NCI-H128 (cell line): ENCODE data around the gene OVCH1.
"Not testable (repeated sequence)": the region's sequence is repeated elsewhere in the genome, so short reads cannot be mapped to it uniquely, and the experiment has no call there.

Experiments used
- DNase-seq: peaks from one replicate; lab custom pipeline; 2025; ENCODE audit not compliant: unreplicated experiment; lab: John Stamatoyannopoulos, UW

OVCH1 gene

GRCh38 chr12:29505122-29505521, 7.6 kb upstream of the OVCH1 start:
- DNase-seq = no peak

GRCh38 chr12:29503283-29503682, 5.8 kb upstream of the OVCH1 start:
- no peak for DNase-seq

- DNase-seq = no peak
These were observed 1.7 kb upstream of the OVCH1 start for GRCh38 chr12:29499235-29499634.

- DNase-seq = no peak
These were observed 4.6 kb downstream of the OVCH1 start for GRCh38 chr12:29492891-29493290.

GRCh38 chr12:29486972-29487371, 10.5 kb downstream of the OVCH1 start:
- DNase-seq = no peak

- no peak for DNase-seq
These were observed 34.3 kb downstream of the OVCH1 start for GRCh38 chr12:29463198-29463597.

GRCh38 chr12:29460082-29460481, 37.4 kb downstream of the OVCH1 start:
- no peak for DNase-seq

GRCh38 chr12:29455087-29455486, 42.4 kb downstream of the OVCH1 start:
- no peak for DNase-seq

GRCh38 chr12:29451888-29452287, 45.6 kb downstream of the OVCH1 start:
- DNase-seq = no peak

GRCh38 chr12:29448157-29448556, 49.3 kb downstream of the OVCH1 start:
- DNase-seq = no peak

- DNase-seq = no peak
These were observed 50.1 kb downstream of the OVCH1 start for GRCh38 chr12:29447285-29447975.

- no peak for DNase-seq
These were observed 58.0 kb downstream of the OVCH1 start for GRCh38 chr12:29439506-29439905.

GRCh38 chr12:29438752-29439408, 58.6 kb downstream of the OVCH1 start:
- DNase-seq = no peak

GRCh38 chr12:29437575-29437974, 59.9 kb downstream of the OVCH1 start:
- no peak for DNase-seq

- not testable (repeated sequence) for DNase-seq
These were observed 60.7 kb downstream of the OVCH1 start for GRCh38 chr12:29436815-29437214.

GRCh38 chr12:29431513-29431912, 66.0 kb downstream of the OVCH1 start:
- DNase-seq = no peak

- no peak for DNase-seq
These were observed 66.8 kb downstream of the OVCH1 start for GRCh38 chr12:29430716-29431044.

GRCh38 chr12:29429999-29430715, 67.3 kb downstream of the OVCH1 start:
- DNase-seq = no peak

- DNase-seq = no peak
These were observed 68.9 kb downstream of the OVCH1 start for GRCh38 chr12:29428633-29429032.

GRCh38 chr12:29427964-29428363, 69.5 kb downstream of the OVCH1 start:
- no peak for DNase-seq

- DNase-seq = no peak
These were observed 71.0 kb downstream of the OVCH1 start for GRCh38 chr12:29426498-29426897.

GRCh38 chr12:29425722-29426121, 71.8 kb downstream of the OVCH1 start:
- DNase-seq = no peak
